H54 (cell line): ENCODE measurements around the gene MCM9.
"Not testable (repeated sequence)": the region's sequence is repeated elsewhere in the genome, so short reads cannot be mapped to it uniquely, and the experiment has no call there.

Source experiments
- DNase-seq: peaks from one replicate; pipeline ENCODE4 v3.0.0; 2011; ENCODE audit warnings: low spot score, mixed read lengths; ENCODE audit not compliant: insufficient read length
- FAIRE-seq: peaks from 3 replicates; lab custom pipeline; 2011; peaks lifted over from hg19 to GRCh38; lab: Jason Lieb, UNC
- POLR2A ChIP-seq: IDR thresholded peaks from 2 replicates; pipeline ENCODE4 v1.6.1; 2011; ENCODE audit warnings: low read depth, mild to moderate bottlenecking, low read length

The MCM9 gene

GRCh38 chr6:118799826-118800225, 135.1 kb downstream of the MCM9 start:
- TF ChIP-seq POLR2A = no peak
- no peak for DNase-seq
- FAIRE-seq = no peak

GRCh38 chr6:118796548-118796947, 138.4 kb downstream of the MCM9 start:
- not testable (repeated sequence) for DNase-seq, FAIRE-seq

- no peak for FAIRE-seq
- TF ChIP-seq POLR2A = no peak
- no peak for DNase-seq
These were observed 143.5 kb downstream of the MCM9 start for GRCh38 chr6:118791499-118791898.

- no peak for TF ChIP-seq POLR2A
- FAIRE-seq (no peak), DNase-seq (no peak)
These were observed 145.0 kb downstream of the MCM9 start for GRCh38 chr6:118789954-118790353.

GRCh38 chr6:118789419-118789818, 145.5 kb downstream of the MCM9 start:
- TF ChIP-seq POLR2A = no peak
- DNase-seq (no peak), FAIRE-seq (no peak)

- DNase-seq (no peak), FAIRE-seq (no peak)
- no peak for TF ChIP-seq POLR2A
These were observed 146.3 kb downstream of the MCM9 start for GRCh38 chr6:118788702-118789101.

- DNase-seq (no peak), FAIRE-seq (no peak)
- TF ChIP-seq POLR2A = no peak
These were observed 147.1 kb downstream of the MCM9 start for GRCh38 chr6:118787724-118788423.

- FAIRE-seq (no peak), DNase-seq (no peak)
- TF ChIP-seq POLR2A = no peak
These were observed 148.1 kb downstream of the MCM9 start for GRCh38 chr6:118786596-118787453.

GRCh38 chr6:118785601-118786000, 149.4 kb downstream of the MCM9 start:
- TF ChIP-seq POLR2A = no peak
- FAIRE-seq (no peak), DNase-seq (no peak)

- no peak for DNase-seq
- TF ChIP-seq POLR2A = no peak
- FAIRE-seq = no peak
These were observed 150.3 kb downstream of the MCM9 start for GRCh38 chr6:118784641-118785164.

GRCh38 chr6:118783931-118784550, 150.9 kb downstream of the MCM9 start:
- no peak for TF ChIP-seq POLR2A
- DNase-seq = no peak
- no peak for FAIRE-seq

GRCh38 chr6:118782651-118783050, 152.3 kb downstream of the MCM9 start:
- FAIRE-seq (no peak), DNase-seq (no peak)
- no peak for TF ChIP-seq POLR2A

GRCh38 chr6:118781897-118782296, 153.1 kb downstream of the MCM9 start:
- FAIRE-seq (no peak), DNase-seq (no peak)
- TF ChIP-seq POLR2A = no peak

GRCh38 chr6:118780668-118781067, 154.3 kb downstream of the MCM9 start:
- no peak for TF ChIP-seq POLR2A
- FAIRE-seq = no peak
- DNase-seq = no peak
